Osteocyte (in vitro differentiated cells): Measurements from ENCODE around the gene OR8B4. TPM values are rescaled to one million over a fixed set of nuclear protein-coding genes. Genes with fewer than 3 reads are reported as not detected.

Experiments
- DNase-seq: peaks from one replicate; pipeline ENCODE4 v3.0.0; 2021; ENCODE audit warnings: mixed read lengths; ENCODE audit not compliant: unreplicated experiment; ENCODE audit errors: extremely low spot score
- H3K27ac Mint-ChIP-seq: one replicate; pipeline ENCODE4 v1.8.0; 2021; ENCODE audit warnings: mild to moderate bottlenecking, mixed read lengths; ENCODE audit not compliant: unreplicated experiment
- H3K27me3 Mint-ChIP-seq: one replicate; pipeline ENCODE4 v1.8.0; 2021; ENCODE audit warnings: mixed read lengths; ENCODE audit not compliant: unreplicated experiment
- H3K36me3 Mint-ChIP-seq: one replicate; pipeline ENCODE4 v1.8.0; 2021; ENCODE audit warnings: mixed read lengths; ENCODE audit not compliant: unreplicated experiment
- H3K4me1 Mint-ChIP-seq: one replicate; pipeline ENCODE4 v1.8.0; 2021; ENCODE audit warnings: mixed read lengths; ENCODE audit not compliant: unreplicated experiment
- H3K4me3 Mint-ChIP-seq: one replicate; pipeline ENCODE4 v1.8.0; 2021; ENCODE audit warnings: mild to moderate bottlenecking, moderate library complexity, mixed read lengths; ENCODE audit not compliant: unreplicated experiment
- H3K9me3 Mint-ChIP-seq: one replicate; pipeline ENCODE4 v1.8.0; 2021; ENCODE audit warnings: mixed read lengths; ENCODE audit not compliant: unreplicated experiment
- total RNA-seq: library from RNA; stranded (reverse); gene quantifications from 2 replicates; pipeline ENCODE4 v1.2.1, GENCODE V29; 2021
- TF ChIP-seq, protein P1 (sequence below): fragments of 200-600 bp; sonication (generic); IDR thresholded peaks from 2 replicates; pipeline ENCODE4 v1.5.0; 2021; ENCODE audit warnings: antibody characterized with exemption, mild to moderate bottlenecking, moderate library complexity

The OR8B4 gene
- total RNA-seq, 1 donor from 2014 or later: not detected

GRCh38 chr11:124446916-124447315 lies 22.2 kb upstream of the OR8B4 start:
- Mint-ChIP-seq H3K36me3 (no peaks in the 10 kb centered on the region), H3K27ac (no peak overlapping the region), H3K4me1 (no peaks in the 10 kb centered on the region), H3K9me3 (no peaks in the 10 kb centered on the region), H3K27me3 (peaks cover 21% of the 10 kb centered on the region), H3K4me3 (no peak overlapping the region)
- no peak for DNase-seq
- TF ChIP-seq, protein P1, sequence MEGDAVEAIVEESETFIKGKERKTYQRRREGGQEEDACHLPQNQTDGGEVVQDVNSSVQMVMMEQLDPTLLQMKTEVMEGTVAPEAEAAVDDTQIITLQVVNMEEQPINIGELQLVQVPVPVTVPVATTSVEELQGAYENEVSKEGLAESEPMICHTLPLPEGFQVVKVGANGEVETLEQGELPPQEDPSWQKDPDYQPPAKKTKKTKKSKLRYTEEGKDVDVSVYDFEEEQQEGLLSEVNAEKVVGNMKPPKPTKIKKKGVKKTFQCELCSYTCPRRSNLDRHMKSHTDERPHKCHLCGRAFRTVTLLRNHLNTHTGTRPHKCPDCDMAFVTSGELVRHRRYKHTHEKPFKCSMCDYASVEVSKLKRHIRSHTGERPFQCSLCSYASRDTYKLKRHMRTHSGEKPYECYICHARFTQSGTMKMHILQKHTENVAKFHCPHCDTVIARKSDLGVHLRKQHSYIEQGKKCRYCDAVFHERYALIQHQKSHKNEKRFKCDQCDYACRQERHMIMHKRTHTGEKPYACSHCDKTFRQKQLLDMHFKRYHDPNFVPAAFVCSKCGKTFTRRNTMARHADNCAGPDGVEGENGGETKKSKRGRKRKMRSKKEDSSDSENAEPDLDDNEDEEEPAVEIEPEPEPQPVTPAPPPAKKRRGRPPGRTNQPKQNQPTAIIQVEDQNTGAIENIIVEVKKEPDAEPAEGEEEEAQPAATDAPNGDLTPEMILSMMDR: no peak

GRCh38 chr11:124445646-124446150 lies 21.0 kb upstream of the OR8B4 start, which contains the start of gene OR8B8:
TSS of gene OR8B8 (minus strand) at chr11:124445696. CDS start at chr11:124441085, 4,611 bp downstream.
- H3K9me3 Mint-ChIP-seq: no peaks in the 10 kb centered on the region
- no peak for DNase-seq
- no peak within 1 kb of the TSS for H3K27ac Mint-ChIP-seq

GRCh38 chr11:124442847-124443246 lies 18.2 kb upstream of the OR8B4 start:
- DNase-seq: no peak
- Mint-ChIP-seq H3K27ac (no peak overlapping the region), H3K4me1 (no peaks in the 10 kb centered on the region), H3K4me3 (no peak overlapping the region), H3K36me3 (no peaks in the 10 kb centered on the region), H3K27me3 (peaks cover 15% of the 10 kb centered on the region), H3K9me3 (no peaks in the 10 kb centered on the region)
- TF ChIP-seq, protein P1: no peak

More at GRCh38 chr11:124445646-124446150, 21.0 kb upstream of the OR8B4 start, which contains the start of gene OR8B8:
- Mint-ChIP-seq H3K4me3 (no peak within 1 kb of the TSS), H3K36me3 (no peaks in the 10 kb centered on the region), H3K27me3 (peaks cover 14% of the 10 kb centered on the region), H3K4me1 (no peaks in the 10 kb centered on the region)
- TF ChIP-seq, protein P1: no peak

DNA sequence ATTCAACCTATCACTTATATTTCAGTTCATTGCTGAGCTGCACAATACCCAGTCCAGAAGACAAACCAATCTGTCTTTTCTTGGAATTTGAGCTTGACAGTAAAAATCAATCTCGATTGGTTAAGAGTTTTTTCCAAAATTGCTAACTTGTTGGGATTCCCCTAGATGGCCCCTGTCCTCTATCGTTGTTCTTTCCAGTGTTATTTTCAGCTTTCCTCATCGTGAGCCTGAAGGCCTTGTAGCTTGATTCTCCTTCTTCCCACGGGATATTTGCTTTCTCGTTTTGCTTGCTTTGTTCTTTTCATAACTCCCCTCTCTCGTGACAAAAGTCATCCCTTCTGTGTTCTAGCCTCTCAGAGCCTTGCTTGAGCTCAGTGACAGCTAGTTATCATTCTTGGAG lies 17.8 kb upstream of the OR8B4 start:
- DNase-seq: no peak
- Mint-ChIP-seq H3K4me1 (no peaks in the 10 kb centered on the region), H3K36me3 (no peaks in the 10 kb centered on the region), H3K9me3 (no peaks in the 10 kb centered on the region), H3K4me3 (no peak overlapping the region), H3K27ac (no peak overlapping the region), H3K27me3 (peaks cover 15% of the 10 kb centered on the region)
- TF ChIP-seq, protein P1: no peak

DNA sequence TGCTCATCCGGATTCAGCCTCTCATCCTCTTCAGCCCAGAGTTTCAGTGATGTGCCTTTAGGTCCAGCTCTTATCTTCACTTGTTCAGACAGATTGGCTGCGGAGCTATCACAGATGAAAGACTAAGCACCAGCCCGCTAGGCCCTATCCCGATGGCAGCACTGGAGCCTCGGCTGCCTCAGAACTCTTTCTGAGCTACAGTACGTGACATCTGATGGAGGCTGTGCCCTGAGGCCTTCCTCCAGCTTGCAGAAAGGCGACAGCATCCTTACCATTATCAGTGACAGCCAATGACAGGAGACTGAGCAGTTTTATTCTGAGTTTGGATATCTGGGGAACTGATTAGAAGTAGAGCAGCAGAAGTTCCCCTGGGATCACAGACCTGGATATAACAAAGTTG lies 16.8 kb upstream of the OR8B4 start:
- Mint-ChIP-seq H3K4me3 (no peak overlapping the region), H3K9me3 (no peaks in the 10 kb centered on the region), H3K4me1 (no peaks in the 10 kb centered on the region), H3K27me3 (peaks cover 15% of the 10 kb centered on the region), H3K27ac (no peak overlapping the region), H3K36me3 (no peaks in the 10 kb centered on the region)
- TF ChIP-seq, protein P1: no peak
- DNase-seq: no peak
